ENCODE results near the gene MATCAP1. TPM values are rescaled to one million over a fixed set of nuclear protein-coding genes. Genes with fewer than 3 reads are reported as not detected.

The MATCAP1 gene
- total RNA-seq, 1 donor from 2014 or later = 145 TPM

- DNase-seq (ENCODE audit: low spot score, unreplicated experiment) = peak; percentile 77
- peak; percentile 42 for TF ChIP-seq CTCF (IDR thresholded peaks at IDR 0.05; ENCODE audit: unreplicated experiment)
- Mint-ChIP-seq H3K36me3 (ENCODE audit: insufficient read depth) (peaks cover 4% of the 10 kb centered on the region), H3K9me3 (ENCODE audit: low read depth) (no peaks in the 10 kb centered on the region), H3K27me3 (peaks cover 67% of the 10 kb centered on the region), H3K4me1 (ENCODE audit: low read depth) (peaks cover 24% of the 10 kb centered on the region), H3K27ac (peak overlapping the region; percentile 49), H3K4me3 (ENCODE audit: low read depth) (peak overlapping the region; percentile 67)
Measured at GRCh38 chr16:67173808-67174705, 9.7 kb downstream of the MATCAP1 start.

- Mint-ChIP-seq H3K27ac (peak overlapping the region; percentile 72), H3K36me3 (ENCODE audit: insufficient read depth) (peaks cover 4% of the 10 kb centered on the region), H3K4me1 (ENCODE audit: low read depth) (peaks cover 22% of the 10 kb centered on the region), H3K9me3 (ENCODE audit: low read depth) (no peaks in the 10 kb centered on the region), H3K27me3 (peaks cover 71% of the 10 kb centered on the region), H3K4me3 (ENCODE audit: low read depth) (peak overlapping the region; percentile 67)
- TF ChIP-seq CTCF (IDR thresholded peaks at IDR 0.05; ENCODE audit: unreplicated experiment) = no peak
- DNase-seq (ENCODE audit: low spot score, unreplicated experiment) = no peak
Measured at GRCh38 chr16:67173323-67173722, 10.4 kb downstream of the MATCAP1 start.

GRCh38 chr16:67170949-67171649 lies 12.7 kb downstream of the MATCAP1 start:
- peak overlapping the region; percentile 50 for H3K27ac Mint-ChIP-seq
- peaks cover 81% of the 10 kb centered on the region for H3K27me3 Mint-ChIP-seq
- H3K36me3 Mint-ChIP-seq (ENCODE audit: insufficient read depth) = peaks cover 1% of the 10 kb centered on the region
- H3K9me3 Mint-ChIP-seq (ENCODE audit: low read depth) = no peaks in the 10 kb centered on the region
- peaks cover 20% of the 10 kb centered on the region for H3K4me1 Mint-ChIP-seq (ENCODE audit: low read depth)
- no peak for TF ChIP-seq CTCF (IDR thresholded peaks at IDR 0.05; ENCODE audit: unreplicated experiment)
- DNase-seq (ENCODE audit: low spot score, unreplicated experiment) = no peak
- peak overlapping the region; percentile 73 for H3K4me3 Mint-ChIP-seq (ENCODE audit: low read depth)

- Mint-ChIP-seq H3K27me3 (peaks cover 79% of the 10 kb centered on the region), H3K9me3 (ENCODE audit: low read depth) (no peaks in the 10 kb centered on the region), H3K27ac (peak within 1 kb of the TSS; percentile 70), H3K4me3 (ENCODE audit: low read depth) (peak within 1 kb of the TSS; percentile 77), H3K4me1 (ENCODE audit: low read depth) (peaks cover 20% of the 10 kb centered on the region), H3K36me3 (ENCODE audit: insufficient read depth) (no peaks in the 10 kb centered on the region)
- TF ChIP-seq CTCF (IDR thresholded peaks at IDR 0.05; ENCODE audit: unreplicated experiment) = no peak
- DNase-seq (ENCODE audit: low spot score, unreplicated experiment) = no peak
Measured at GRCh38 chr16:67170168-67170948, 13.4 kb downstream of the MATCAP1 start, which contains the start of gene NOL3. NOL3 (plus strand) TSS chr16:67170538.
